Measurements from ENCODE around the gene SHB.

- TF ChIP-seq ELF4 (IDR thresholded peaks at IDR 0.05) (no peak), PKNOX1 (IDR thresholded peaks at IDR 0.05) (no peak), SP1 (IDR thresholded peaks at IDR 0.05) (no peak), CTBP1 (IDR thresholded peaks at IDR 0.05; ENCODE audit: borderline replicate concordance) (no peak), BHLHE40 (IDR thresholded peaks at IDR 0.05; ENCODE audit: borderline replicate concordance) (no peak)
These were observed 72.8 kb downstream of the SHB start for GRCh38 chr9:37995961-37996818.
